PFSK-1 (cell line): Measurements from ENCODE around the gene BCAS3.

ENCODE experiments used
- FOXP2 ChIP-seq: optimal IDR thresholded peaks from 2 replicates; pipeline ENCODE3; 2011; ENCODE audit warnings: borderline replicate concordance, control low read depth, inconsistent platforms; ENCODE audit not compliant: insufficient read depth; ENCODE audit errors: extremely low read length, extremely low read depth
- POLR2AphosphoS5 ChIP-seq: IDR thresholded peaks from 2 replicates; pipeline ENCODE4 v1.6.1; 2012; ENCODE audit warnings: low read depth, mild to moderate bottlenecking, control low read depth, low read length, moderate library complexity
- REST ChIP-seq, 2 experiments: IDR thresholded peaks; 2 replicates each; pipeline versions ENCODE4 v1.6.1 to v1.8.0; 2011 to 2012; ENCODE audit warnings: low read depth in 2 of 2, low read length in 2 of 2, control low read depth in 1 of 2, inconsistent platforms in 1 of 2, mild to moderate bottlenecking in 1 of 2, moderate library complexity in 1 of 2; ENCODE audit not compliant: insufficient read depth in 1 of 2
- SIN3A ChIP-seq: IDR thresholded peaks from 2 replicates; pipeline ENCODE4 v1.6.1; 2012; ENCODE audit warnings: mild to moderate bottlenecking, low read length, moderate library complexity, borderline replicate concordance; ENCODE audit not compliant: insufficient read depth
- TAF1 ChIP-seq: IDR thresholded peaks from 2 replicates; pipeline ENCODE4 v1.6.1; 2012; ENCODE audit warnings: low read length, control low read depth, borderline replicate concordance; ENCODE audit not compliant: insufficient read depth

The BCAS3 gene

GRCh38 chr17:61223725-61224124 is 546.1 kb downstream of the BCAS3 start:
- no peak for TF ChIP-seq POLR2AphosphoS5
- no peak for TF ChIP-seq TAF1
- no peak for TF ChIP-seq SIN3A
- TF ChIP-seq REST (IDR thresholded peaks at IDR 0.05; ENCODE audit: insufficient read depth in 1 of 2, low read depth in 2 of 2, low read length in 2 of 2): no peak
- TF ChIP-seq FOXP2: no peak

- TF ChIP-seq POLR2AphosphoS5: no peak
Measured at GRCh38 chr17:61225178-61225882, 547.7 kb downstream of the BCAS3 start.

- TF ChIP-seq POLR2AphosphoS5 (no peak), TAF1 (no peak), FOXP2 (no peak), SIN3A (no peak), REST (IDR thresholded peaks at IDR 0.05; ENCODE audit: insufficient read depth in 1 of 2, low read depth in 2 of 2, low read length in 2 of 2) (no peak)
Measured at GRCh38 chr17:61227866-61228265, 550.2 kb downstream of the BCAS3 start.

- no peak for TF ChIP-seq POLR2AphosphoS5
- no peak for TF ChIP-seq SIN3A
Measured at GRCh38 chr17:61230461-61230860, 552.8 kb downstream of the BCAS3 start.

- TF ChIP-seq POLR2AphosphoS5 (no peak), FOXP2 (no peak)
Measured at GRCh38 chr17:61230972-61231820, 553.5 kb downstream of the BCAS3 start.

- TF ChIP-seq FOXP2 (no peak), SIN3A (no peak), REST (IDR thresholded peaks at IDR 0.05; ENCODE audit: insufficient read depth in 1 of 2, low read depth in 2 of 2, low read length in 2 of 2) (no peak), POLR2AphosphoS5 (no peak), TAF1 (no peak)
Measured at GRCh38 chr17:61232871-61233270, 555.2 kb downstream of the BCAS3 start.
